Activated CD4-positive, alpha-beta memory T cell treated with anti-CD3 and anti-CD28 coated beads, Interleukin-2, amount 10 ng/mL, durations not matched to agents 7 days and 5 days (primary cell): ENCODE results near the gene RPL13A. TPM values are rescaled to one million over a fixed set of nuclear protein-coding genes. Genes with fewer than 3 reads are reported as not detected.

ENCODE experiments used
- total RNA-seq, 2 experiments: library from RNA; stranded (reverse); gene quantifications; one replicate each; pipeline ENCODE4 v1.2.3, GENCODE V29; 2021

Gene RPL13A
- total RNA-seq, 2 experiments from 2014 or later: 2,417 to 2,463 TPM

Other genes with a start within 250 kb of the RPL13A start
- 1 to 10 TPM; 3.0 to 3.5 TPM for gene SLC6A16, start 162.4 kb upstream of the RPL13A start, total RNA-seq
- 100 to 1,000 TPM; 278 to 299 TPM for gene CD37, start 152.2 kb upstream of the RPL13A start, total RNA-seq
- gene TEAD2, start 125.2 kb upstream of the RPL13A start, total RNA-seq: not detected
- not detected for gene DKKL1, start 123.7 kb upstream of the RPL13A start, total RNA-seq
- gene KASH5, start 99.4 kb upstream of the RPL13A start, total RNA-seq: under 1 TPM; 0.73 to 0.81 TPM
- gene PTH2, start 64.2 kb upstream of the RPL13A start, total RNA-seq: not detected
- gene GFY, start 62.2 kb upstream of the RPL13A start, total RNA-seq: not detected
- under 1 TPM; 0.30 to 0.43 TPM for gene SLC17A7, start 46.1 kb upstream of the RPL13A start, total RNA-seq
- gene PIH1D1, start 35.8 kb upstream of the RPL13A start, total RNA-seq: 100 to 1,000 TPM; 168 to 170 TPM
- 10 to 100 TPM; 34.1 to 36.6 TPM for gene ALDH16A1, start 34.4 kb upstream of the RPL13A start, total RNA-seq
- gene FLT3LG, start 13.4 kb upstream of the RPL13A start, total RNA-seq: 100 to 1,000 TPM; 187 to 197 TPM
- gene RPS11, start 8.8 kb downstream of the RPL13A start, total RNA-seq: 1,000 to 10,000 TPM; 2,194 to 2,385 TPM
- gene FCGRT, start 25.1 kb downstream of the RPL13A start, total RNA-seq: 10 to 100 TPM; 10.2 to 11.1 TPM
- gene RCN3, start 40.4 kb downstream of the RPL13A start, total RNA-seq: 1 to 10 TPM; 1.8 to 2.0 TPM
- gene NOSIP, start 92.9 kb downstream of the RPL13A start, total RNA-seq: 100 to 1,000 TPM; 162 to 163 TPM
- gene PRRG2, start 93.7 kb downstream of the RPL13A start, total RNA-seq: 1 to 10 TPM; 1.0 to 1.1 TPM
- gene PRR12, start 103.6 kb downstream of the RPL13A start, total RNA-seq: 10 to 100 TPM; 33.0 to 36.2 TPM
- 10 to 100 TPM; 17.8 to 18.1 TPM for gene RRAS, start 152.5 kb downstream of the RPL13A start, total RNA-seq
- 10 to 100 TPM; 65.3 to 66.4 TPM for gene SCAF1, start 154.6 kb downstream of the RPL13A start, total RNA-seq
- 100 to 1,000 TPM; 163 to 174 TPM for gene IRF3, start 178.2 kb downstream of the RPL13A start, total RNA-seq
- 10 to 100 TPM; 71.2 to 74.3 TPM for gene BCL2L12, start 178.3 kb downstream of the RPL13A start, total RNA-seq
- gene PRMT1, start 189.7 kb downstream of the RPL13A start, total RNA-seq: 100 to 1,000 TPM; 103 to 108 TPM
- gene ADM5, start 202.0 kb downstream of the RPL13A start, total RNA-seq: 1 to 10 TPM; 2.6 to 2.9 TPM
- gene CPT1C, start 203.5 kb downstream of the RPL13A start, total RNA-seq: 1 to 10 TPM; 1.9 to 2.9 TPM